Kidney tubule cell (primary cell): ENCODE data around the gene WDR11.
"Not testable (repeated sequence)": the region's sequence is repeated elsewhere in the genome, so short reads cannot be mapped to it uniquely, and the experiment has no call there.

Source experiments
- DNase-seq: peaks from one replicate; pipeline ENCODE4 v3.0.0-alpha.2; 2018; ENCODE audit warnings: low spot score

The WDR11 gene

DNA sequence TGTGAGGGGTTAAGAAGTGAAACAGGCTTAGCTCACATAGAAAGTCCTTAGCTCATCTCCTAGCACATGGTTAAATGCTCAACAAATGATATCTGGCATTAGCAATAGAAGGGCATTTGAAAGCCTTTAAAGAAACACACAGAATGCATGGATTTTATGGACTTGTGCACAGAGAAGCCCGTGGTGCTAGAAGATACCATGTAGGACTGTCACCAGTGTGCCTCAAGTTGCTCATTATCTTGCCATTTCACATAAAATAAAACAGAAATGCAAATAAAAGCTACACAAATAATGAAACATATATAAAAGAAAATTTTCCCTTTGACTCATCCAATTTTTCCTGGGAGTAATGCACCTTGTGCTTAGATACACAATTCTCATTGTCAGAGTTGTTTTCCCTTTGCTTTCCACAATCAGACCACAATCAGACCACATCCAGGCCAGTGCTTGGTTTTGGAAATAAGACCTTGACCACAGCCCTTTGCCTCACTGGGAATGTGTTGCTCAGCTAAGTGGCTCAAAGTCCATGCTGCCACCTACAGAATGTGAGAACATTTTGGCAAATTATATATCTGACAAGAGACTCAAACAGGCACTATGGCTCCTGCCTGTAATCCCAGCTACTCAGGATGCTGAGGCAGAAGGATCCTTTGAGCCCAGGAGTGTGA lies 9.5 kb upstream of the WDR11 start:
- peak; percentile 58 for DNase-seq

DNA sequence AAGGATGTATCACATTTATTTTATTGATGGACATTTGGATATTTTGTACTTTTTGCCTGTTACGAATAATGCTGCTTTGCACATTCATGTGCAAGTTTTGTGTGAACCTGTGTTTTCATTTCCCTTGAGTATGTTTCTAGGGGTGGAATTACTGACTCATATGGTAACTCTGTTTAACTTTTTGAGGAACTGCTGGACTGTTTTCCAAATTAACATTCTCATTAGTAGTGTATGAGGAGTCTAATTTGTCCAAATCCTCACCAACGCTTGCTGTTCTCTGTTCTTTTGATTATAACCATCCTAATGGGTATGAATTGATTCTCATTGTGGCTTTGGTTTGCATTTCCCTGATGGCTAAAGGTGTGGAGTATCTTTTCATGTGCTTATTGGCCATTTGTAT lies 3.2 kb downstream of the WDR11 start:
- no peak for DNase-seq

DNA sequence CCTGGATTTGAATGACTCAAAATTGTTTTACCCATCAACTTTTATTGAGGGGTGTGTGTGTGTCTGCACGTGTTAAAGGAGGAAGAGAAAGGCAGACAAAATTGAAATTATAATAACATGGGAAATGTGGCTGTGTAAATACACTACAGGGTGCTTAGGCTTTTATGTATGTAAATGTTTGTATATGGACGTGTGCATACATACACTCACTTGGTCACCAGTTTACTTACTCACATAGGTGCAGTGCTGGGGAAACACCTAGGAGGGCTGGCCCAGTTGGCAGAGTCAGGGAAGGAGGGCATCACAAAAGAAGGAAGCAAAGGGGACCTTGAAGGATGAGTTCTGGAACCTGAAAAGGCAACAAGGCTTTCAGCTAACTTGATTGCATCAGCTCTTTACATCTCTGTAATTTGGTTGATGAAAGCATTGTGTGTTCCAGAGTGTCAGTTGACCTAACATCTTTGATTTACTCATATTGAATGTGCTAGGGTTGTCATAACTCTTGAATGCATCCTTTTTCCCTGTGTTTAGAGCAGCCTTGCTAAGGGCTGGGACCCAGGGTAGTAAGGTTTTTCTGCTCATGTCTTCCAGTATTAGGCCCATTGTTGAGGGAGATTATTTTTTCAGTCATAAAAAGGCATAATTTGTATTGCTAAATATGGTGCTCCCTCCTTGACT lies 10.2 kb downstream of the WDR11 start:
- no peak for DNase-seq

DNA sequence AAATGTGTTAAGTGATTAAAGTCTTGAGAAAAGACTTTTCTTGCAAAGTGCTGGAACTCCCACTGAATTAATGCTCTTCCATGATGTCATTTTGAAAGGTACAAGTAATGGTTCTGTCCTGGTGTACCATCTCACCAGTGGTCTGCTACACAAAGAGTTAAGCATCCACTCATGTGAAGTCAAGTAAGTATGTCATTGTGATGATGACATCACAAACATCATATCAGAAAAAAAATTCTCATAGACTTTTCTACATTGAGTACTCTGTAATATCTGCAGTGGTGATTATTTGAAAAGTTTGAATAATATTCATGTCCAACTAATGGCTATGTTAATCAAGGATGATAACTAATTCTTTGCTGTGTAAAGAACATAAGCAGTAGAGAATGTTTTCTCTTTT lies 22.6 kb downstream of the WDR11 start:
- DNase-seq: no peak

DNA sequence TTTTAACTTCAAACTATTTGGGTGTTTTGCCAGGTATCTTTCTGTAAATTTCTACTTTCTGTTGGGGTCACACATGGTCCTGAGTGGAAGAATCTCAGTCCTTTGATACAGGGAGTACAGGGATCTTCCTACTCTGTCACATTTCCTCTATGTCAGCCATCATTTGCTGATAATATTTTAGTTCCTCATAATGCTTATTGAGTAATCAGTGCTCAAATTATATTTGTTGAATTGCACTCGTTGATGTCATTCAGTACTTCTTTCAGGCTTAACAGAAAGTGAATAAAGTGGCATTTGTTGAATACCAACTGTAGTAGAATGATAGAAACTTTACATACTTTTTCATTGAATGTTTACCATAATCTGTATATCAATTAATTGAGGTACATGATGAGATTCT lies 31.9 kb downstream of the WDR11 start:
- DNase-seq: no peak

DNA sequence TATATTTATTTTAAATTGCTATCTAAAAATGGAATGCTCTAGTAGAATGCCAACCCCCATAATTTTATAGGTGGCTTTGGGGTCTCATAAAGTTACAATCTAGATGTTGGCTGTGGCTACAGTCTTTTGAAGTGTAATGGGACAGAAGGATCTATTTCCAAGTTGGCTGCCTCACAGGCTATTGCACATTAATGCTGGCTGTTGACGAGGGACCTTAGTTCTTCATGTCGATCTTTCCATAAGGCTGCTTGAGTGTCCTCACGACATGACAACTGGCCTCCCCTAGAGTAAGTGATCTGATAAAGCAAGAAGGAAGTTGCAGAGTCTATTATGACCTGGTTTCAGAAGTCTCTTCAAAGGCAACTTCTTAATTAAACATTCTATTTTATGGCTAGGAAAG lies 36.3 kb downstream of the WDR11 start:
- DNase-seq: no peak

DNA sequence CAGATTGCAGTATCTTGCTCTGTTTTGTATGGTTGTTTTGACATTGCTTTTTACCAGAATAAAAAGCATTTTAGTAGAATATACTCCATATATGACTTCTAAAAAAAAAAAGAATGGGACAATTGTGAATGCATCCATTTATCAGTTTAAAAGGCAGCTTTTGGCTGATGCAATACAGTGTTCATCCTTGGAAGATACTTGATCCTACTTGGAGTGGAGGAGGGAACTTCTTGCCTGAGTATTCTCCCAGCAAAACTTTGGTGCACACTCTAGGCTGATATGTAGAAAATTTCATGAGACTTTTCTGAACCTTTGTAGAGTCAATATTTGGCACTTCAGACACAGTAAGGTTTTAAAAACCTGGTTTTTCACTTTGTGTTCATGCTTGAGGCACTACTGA lies 40.2 kb downstream of the WDR11 start:
- DNase-seq: no peak

DNA sequence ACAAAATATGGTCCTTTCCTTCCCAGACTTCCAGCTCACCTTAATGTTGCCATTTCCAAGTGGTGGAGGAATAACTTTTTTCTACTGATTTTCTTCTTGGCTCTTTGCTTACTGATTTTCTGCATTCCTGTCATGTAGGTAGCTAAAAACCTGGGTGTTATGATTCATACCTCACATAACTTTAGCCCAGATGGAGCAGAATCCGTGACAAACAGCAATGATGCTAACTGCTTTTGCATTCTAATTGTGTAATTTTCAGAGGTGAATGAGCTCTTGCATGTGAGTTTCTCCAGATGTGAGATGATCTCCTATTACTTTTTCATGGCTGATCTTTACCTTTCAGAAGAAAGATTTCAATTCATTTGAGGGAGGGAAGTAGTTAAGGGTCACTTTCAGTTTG lies 43.4 kb downstream of the WDR11 start:
- DNase-seq: no peak

DNA sequence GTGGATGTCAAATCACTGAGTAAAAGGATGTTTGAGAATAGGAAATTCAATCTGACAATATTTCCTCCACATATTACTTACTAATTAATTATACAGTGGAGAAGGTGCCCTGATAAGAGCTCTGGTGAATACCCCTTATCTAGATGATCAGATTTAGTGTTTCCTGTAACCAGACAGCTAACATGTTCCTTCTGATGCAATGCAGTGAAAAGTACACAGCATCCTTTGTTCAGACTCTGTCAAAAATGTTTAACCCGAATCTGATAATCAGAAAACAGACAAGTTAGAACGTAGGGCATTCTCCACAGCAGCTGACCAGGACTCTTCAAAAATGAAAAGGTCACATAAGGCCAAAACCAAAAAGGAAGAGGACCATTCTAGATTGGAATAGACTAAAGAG lies 46.2 kb downstream of the WDR11 start:
- no peak for DNase-seq

DNA sequence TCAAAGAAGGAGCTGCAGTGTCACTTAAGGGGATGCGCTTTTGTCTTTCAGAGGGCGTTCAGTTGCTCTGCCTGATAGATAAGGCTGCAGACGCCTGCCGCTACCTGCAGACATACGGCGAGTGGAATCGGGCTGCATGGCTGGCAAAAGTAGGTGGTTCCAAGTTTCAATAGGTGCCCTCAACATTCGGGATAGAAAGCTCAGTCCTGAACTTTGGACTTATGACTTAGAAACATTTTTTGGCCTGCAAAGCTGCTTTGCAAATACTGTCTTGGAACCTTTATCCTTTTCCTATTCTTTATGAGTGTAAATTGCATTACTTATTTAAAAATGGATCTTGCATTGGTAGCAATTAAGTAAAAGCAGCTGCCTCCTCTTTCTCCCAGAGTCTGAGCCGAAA lies 54.1 kb downstream of the WDR11 start:
- no peak for DNase-seq

DNA sequence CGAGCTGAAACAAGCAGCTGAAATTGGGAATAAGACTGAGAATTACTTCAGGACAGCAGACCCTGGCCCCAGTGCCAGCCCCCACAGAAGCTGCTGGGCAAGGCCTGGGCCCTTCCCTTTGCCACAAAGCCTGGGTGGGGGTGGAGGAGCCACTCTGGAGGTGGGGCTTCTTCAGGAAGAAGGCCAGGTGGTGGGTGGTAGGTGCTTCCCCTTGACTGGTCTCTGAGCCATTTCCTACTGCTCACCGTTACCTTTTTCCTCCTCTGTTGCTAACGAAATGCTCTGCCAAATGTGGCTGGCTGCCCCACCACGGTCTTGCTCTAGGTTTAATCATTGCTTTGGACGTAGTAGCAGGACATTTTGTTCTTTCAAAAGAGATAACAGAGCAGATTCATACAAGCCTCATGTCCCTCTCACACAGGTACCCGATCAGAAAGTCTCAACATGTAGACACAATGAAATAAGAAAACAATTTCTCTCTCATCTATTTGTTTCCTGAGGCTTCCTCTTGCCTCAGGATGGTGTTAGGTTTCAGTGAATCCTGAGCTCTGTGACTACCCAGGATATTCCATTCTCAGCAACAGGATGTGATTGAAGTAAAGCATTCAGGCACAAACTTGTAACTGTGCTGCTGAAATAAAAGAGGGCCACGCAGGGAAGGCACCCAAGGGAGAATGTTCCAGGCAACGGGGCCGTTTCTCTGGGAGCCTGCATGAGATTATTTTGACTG lies 66.5 kb downstream of the WDR11 start:
- peak; percentile 47 for DNase-seq

DNA sequence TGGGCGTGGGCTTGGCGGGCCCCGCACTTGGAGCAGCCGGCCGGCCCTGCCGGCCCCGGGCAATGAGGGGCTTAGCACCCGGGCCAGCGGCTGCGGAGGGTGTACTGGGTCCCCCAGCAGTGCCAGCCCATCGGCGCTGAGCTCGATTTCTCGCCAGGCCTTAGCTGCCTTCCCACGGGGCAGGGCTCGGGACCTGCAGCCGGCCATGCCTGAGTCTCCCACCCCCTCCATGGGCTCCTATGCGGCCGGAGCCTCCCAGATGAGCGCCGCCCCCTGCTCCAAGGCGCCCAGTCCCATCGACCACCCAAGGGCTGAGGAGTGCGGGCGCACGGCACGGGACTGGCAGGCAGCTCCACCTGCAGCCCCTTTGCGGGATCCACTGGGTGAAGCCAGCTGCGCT lies 72.7 kb downstream of the WDR11 start:
- DNase-seq: not testable (repeated sequence)

DNA sequence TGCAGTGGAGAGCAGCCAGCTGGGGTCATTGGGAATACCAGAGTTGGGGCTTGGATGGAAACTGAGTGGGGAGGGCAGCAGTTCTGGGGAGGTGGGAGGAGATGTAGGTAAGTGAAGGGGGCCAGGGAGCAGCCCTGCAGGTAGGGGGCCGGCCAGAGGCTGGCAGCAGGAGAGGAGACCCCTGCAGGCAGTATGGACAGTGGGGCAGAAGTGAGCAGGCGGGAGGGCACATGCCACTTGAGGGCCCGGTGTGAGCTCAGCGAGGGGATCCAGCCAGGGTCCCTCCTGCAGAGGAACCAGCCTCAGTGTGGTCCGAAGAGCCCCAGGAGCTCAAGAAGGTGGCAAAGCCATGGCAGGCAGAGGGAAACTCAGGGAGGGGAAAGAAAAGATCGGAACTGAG lies 75.4 kb downstream of the WDR11 start:
- no peak for DNase-seq

DNA sequence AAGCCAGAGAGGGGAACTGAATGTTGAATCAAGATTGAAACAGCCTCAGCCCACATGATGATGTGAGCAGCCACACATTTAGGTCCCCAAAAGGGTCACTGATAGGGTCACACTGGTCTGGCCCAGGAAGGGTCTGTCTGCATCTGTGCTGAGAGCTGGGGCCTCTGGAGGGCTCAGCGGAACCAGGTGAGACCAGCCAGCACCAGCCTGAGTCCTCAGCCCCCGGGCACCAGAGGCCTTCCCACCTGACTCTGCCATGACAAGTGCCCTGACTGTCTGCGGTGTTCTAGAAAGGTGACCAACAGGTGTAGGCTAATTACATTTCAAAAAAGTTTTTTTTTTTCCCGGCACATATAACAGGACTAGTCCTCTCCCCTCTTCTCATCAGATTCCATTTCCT lies 76.2 kb downstream of the WDR11 start:
- DNase-seq: no peak

DNA sequence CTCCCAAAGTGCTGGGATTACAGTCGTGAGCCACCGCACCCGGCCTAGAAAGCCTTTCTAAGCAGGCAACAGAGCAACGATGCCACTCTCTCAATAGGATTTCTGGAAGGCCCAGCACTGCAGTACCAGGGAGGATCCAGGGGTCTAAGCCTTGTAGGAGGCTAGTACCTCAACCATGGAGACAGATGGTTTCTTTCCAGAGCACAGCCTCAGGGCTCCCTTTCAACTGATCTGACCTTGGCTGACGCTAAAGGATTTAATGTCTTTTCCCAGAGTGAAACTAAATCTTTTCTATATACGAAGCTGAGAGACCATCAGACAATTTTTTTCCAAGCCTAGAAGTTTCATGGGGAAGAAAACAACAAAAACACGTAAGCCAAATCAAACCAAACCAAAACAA lies 78.0 kb downstream of the WDR11 start:
- DNase-seq: no peak

DNA sequence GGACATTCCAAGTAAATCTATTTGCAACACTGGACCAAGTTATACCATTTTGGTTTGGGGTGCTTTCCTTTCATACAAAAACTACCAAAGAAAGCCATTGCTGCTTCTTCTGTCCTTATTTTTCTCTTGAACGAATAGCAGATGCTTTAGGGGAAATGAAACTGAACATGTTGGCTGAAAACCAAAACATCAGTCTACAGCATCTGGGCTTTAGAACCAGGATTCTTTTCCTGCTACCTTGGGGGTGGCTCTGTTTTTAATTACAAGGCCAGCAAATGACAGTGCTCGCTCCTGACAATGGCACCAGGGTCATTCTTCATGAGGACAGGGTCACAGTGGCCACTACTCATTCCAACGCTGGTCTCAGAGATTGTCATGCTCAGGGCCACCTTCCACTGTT lies 80.3 kb downstream of the WDR11 start:
- DNase-seq: no peak

DNA sequence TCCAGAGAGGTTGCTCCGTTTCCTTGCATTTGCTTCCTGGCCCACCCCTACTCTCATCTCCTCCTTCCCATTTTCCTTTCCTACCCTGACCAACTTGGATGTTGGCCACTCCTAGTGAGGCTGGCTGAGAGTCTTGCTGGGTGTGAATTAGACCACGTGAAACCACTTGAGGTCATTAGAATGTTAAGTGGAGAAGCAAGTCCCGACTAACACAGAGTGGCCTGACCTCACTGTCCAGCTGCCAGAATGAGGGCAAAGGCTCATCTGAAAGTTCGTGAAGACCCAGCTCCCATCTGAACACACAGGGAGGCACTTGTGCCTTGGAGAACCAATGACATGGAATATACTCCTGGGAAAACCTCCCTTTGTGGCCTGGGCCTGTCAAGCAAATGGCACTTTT lies 80.8 kb downstream of the WDR11 start:
- DNase-seq: no peak

DNA sequence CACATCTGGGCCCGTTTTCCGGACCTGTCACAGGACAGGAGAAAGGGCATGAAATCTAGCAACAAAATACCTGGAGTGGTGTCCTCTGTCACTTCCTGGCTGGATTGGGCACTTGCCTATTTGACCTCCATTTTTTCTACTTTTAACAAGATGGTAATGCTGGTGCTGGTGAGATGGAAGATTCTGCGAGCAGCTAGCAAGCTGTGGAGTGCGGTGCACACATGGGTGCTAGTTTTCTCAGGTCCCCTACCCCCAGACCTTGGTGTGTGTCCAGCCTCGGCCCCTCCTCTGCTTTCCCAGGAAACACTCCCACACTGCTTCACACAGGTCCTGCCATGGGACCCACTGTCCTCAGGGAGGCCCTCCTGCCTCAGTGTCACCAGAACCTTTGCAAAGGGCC lies 87.7 kb downstream of the WDR11 start:
- DNase-seq: no peak

DNA sequence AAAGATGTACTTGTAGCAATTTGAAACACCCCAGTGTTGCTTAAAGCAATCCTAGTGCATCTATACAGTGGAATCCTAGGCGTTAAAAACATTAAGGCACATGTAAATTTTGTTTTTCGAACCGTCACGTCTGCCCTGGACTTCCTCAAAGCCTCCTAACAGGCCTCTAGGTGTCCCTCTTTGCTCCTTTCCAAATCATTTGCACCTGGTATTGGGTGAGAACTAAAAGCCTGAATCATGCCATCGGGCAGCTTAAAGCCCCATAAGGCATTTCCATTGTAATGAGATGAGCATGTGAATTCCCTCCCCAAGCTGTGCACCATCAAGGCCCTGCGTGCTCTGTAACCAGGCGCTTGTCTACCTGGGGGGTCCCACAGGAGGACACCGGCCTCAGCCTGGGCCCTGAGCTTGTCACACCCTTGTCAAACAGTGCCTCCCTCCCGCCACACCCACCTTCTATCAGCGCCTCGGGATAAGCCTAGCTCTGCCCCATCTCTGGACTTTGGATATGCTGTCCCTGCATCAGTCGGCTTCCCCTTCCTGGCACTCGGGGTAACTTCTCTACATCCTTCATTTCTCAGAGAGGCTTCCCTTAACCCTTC lies 89.2 kb downstream of the WDR11 start:
- DNase-seq: no peak

DNA sequence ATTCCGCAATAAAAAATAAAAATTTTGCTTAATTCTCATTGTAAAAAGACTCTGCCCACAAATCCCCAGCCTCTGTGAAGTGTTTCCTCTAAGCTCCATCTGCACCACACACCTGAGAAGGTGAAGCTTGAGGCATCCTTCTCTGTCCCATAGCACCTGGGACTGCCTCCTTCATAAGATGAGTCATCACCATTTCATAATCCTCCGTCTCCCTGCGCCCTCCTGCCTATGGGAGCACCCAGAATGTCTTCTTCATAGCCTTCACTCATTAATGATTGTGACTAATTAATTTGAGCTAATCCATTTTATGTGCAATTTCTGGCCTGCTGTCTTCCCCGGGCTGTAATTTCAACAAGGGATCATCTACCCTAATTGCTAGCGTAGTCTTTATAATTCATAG lies 90.3 kb downstream of the WDR11 start:
- DNase-seq: no peak

DNA sequence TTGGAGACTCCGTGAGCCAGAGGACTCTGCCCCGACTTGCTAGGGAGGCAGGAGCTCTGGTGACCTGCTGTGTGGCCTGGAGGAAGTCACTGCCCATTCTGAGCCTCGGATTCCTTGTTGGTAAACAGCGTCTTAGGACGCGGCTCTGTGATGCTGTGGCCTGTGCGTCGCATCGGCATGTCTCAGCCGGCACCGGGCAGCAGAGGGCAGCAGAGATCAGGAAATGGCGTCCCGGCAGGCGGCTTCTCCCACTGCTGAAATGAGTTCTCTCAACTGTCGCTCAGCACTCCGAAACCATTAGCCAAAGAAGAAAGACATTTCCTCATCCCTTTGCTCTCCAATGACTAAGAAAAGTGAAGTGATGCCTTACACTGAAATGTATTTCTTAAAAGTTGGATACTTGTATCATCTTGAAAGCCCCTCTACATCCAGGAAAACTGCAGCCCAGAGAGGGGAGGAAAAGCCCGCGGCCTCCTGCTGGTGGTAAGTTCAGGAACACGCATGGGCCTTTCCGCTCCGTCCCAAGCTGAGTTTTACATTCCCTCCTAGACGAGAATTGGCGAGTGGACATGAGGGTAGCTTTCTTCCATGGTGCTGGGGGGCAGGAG lies 91.7 kb downstream of the WDR11 start:
- DNase-seq: peak; percentile 76

DNA sequence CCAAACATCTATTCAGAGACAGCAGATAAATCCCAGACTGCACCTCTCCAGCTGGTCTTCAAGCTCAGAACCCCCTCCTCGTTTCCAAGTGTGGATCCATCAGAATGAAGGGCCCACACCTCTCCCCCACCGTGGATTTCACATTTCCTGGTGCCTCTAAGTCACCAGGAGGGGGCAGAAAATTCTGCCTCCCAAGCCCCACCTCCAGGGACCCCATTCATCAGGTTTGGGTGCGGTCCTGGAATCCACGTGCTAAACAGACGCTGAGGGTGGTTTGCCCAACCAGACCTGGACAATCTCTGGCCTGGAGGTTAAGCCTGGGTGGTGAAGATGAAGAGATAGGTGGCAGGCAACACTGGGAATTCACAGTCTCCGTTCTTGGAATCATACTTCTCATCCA lies 92.4 kb downstream of the WDR11 start:
- no peak for DNase-seq
